ENCODE results near the gene NDUFA6.
"Not testable (repeated sequence)": the region's sequence is repeated elsewhere in the genome, so short reads cannot be mapped to it uniquely, and the experiment has no call there.

The NDUFA6 gene

GRCh38 chr22:42112793-42113192 lies 22.2 kb upstream of the NDUFA6 start:
- FAIRE-seq, result not testable (repeated sequence)

- no peak for FAIRE-seq
Measured at GRCh38 chr22:42111798-42112197, 21.2 kb upstream of the NDUFA6 start.

GRCh38 chr22:42108848-42109247 lies 18.3 kb upstream of the NDUFA6 start:
- FAIRE-seq, result no peak

GRCh38 chr22:42104332-42104860 lies 13.8 kb upstream of the NDUFA6 start:
- FAIRE-seq, result not testable (repeated sequence)

GRCh38 chr22:42101199-42101598 lies 10.6 kb upstream of the NDUFA6 start:
- FAIRE-seq, result no peak

- FAIRE-seq, result no peak
Measured at GRCh38 chr22:42091455-42091782, 847 bp upstream of the NDUFA6 start.

- FAIRE-seq, result no peak
Measured at GRCh38 chr22:42086051-42086450, 4.5 kb downstream of the NDUFA6 start.

GRCh38 chr22:42084874-42085273 lies 5.7 kb downstream of the NDUFA6 start:
- no peak for FAIRE-seq

- no peak for FAIRE-seq
Measured at GRCh38 chr22:42083119-42083518, 7.5 kb downstream of the NDUFA6 start.

GRCh38 chr22:42080287-42080686 lies 10.3 kb downstream of the NDUFA6 start:
- no peak for FAIRE-seq

- FAIRE-seq, result peak; percentile 86
Measured at GRCh38 chr22:42079319-42080251, 11.0 kb downstream of the NDUFA6 start, which contains the start of gene SMDT1. SMDT1 (plus strand) TSS chr22:42079700; CDS start chr22:42079769, 69 bp downstream.

GRCh38 chr22:42078469-42079318 lies 11.9 kb downstream of the NDUFA6 start:
- no peak for FAIRE-seq

- no peak for FAIRE-seq
Measured at GRCh38 chr22:42077486-42078125, 13.0 kb downstream of the NDUFA6 start.

GRCh38 chr22:42076764-42077485 lies 13.6 kb downstream of the NDUFA6 start:
- no peak for FAIRE-seq

- no peak for FAIRE-seq
Measured at GRCh38 chr22:42074846-42075676, 15.5 kb downstream of the NDUFA6 start.

- no peak for FAIRE-seq
Measured at GRCh38 chr22:42074132-42074811, 16.3 kb downstream of the NDUFA6 start, which contains the start of gene PHETA2. PHETA2 (plus strand) TSS chr22:42074248; CDS start chr22:42077294, 3,046 bp downstream.

GRCh38 chr22:42073621-42074041 lies 16.9 kb downstream of the NDUFA6 start:
- FAIRE-seq, result no peak

GRCh38 chr22:42072606-42073330 lies 17.8 kb downstream of the NDUFA6 start:
- no peak for FAIRE-seq

- not testable (repeated sequence) for FAIRE-seq
Measured at GRCh38 chr22:42071508-42071907, 19.1 kb downstream of the NDUFA6 start.
